Measurements from ENCODE around the gene HIC2.
"Not testable (repeated sequence)": the region's sequence is repeated elsewhere in the genome, so short reads cannot be mapped to it uniquely, and the experiment has no call there.

The HIC2 gene

GRCh38 chr22:21446827-21447690 is 29.9 kb downstream of the HIC2 start:
- Histone ChIP-seq H3K27me3 (ENCODE audit: control insufficient read depth, insufficient read depth, low read length) (no peaks in the 10 kb centered on the region), H3K9me3 (ENCODE audit: control insufficient read depth, insufficient read depth, low read depth, low read length) (no peaks in the 10 kb centered on the region), H3K36me3 (ENCODE audit: control insufficient read depth, insufficient read depth, low read length) (peaks cover 25% of the 10 kb centered on the region), H3K27ac (ENCODE audit: low read depth, low read length) (no peak overlapping the region), H3K4me3 (ENCODE audit: low read depth, low read length) (no peak overlapping the region), H3K4me1 (ENCODE audit: control insufficient read depth, insufficient read depth, low read length) (peaks cover 23% of the 10 kb centered on the region), H3K9ac (ENCODE audit: low read length) (no peak overlapping the region)

GRCh38 chr22:21447694-21448402 is 30.7 kb downstream of the HIC2 start:
- Histone ChIP-seq H3K4me1 (ENCODE audit: control insufficient read depth, insufficient read depth, low read length) (peaks cover 23% of the 10 kb centered on the region), H3K4me3 (ENCODE audit: low read depth, low read length) (no peak overlapping the region), H3K9ac (ENCODE audit: low read length) (no peak overlapping the region), H3K27ac (ENCODE audit: low read depth, low read length) (0 out of 2 replicates have a peak overlapping the region, but pooled peaks have one; percentile 9), H3K27me3 (ENCODE audit: control insufficient read depth, insufficient read depth, low read length) (no peaks in the 10 kb centered on the region), H3K9me3 (ENCODE audit: control insufficient read depth, insufficient read depth, low read depth, low read length) (no peaks in the 10 kb centered on the region), H3K36me3 (ENCODE audit: control insufficient read depth, insufficient read depth, low read length) (peaks cover 25% of the 10 kb centered on the region)

GRCh38 chr22:21448627-21449416 is 31.7 kb downstream of the HIC2 start:
- Histone ChIP-seq H3K4me3 (ENCODE audit: low read depth, low read length) (no peak overlapping the region), H3K27me3 (ENCODE audit: control insufficient read depth, insufficient read depth, low read length) (no peaks in the 10 kb centered on the region), H3K36me3 (ENCODE audit: control insufficient read depth, insufficient read depth, low read length) (peaks cover 25% of the 10 kb centered on the region), H3K9me3 (ENCODE audit: control insufficient read depth, insufficient read depth, low read depth, low read length) (no peaks in the 10 kb centered on the region), H3K27ac (ENCODE audit: low read depth, low read length) (0 out of 2 replicates have a peak overlapping the region, but pooled peaks have one; percentile 9), H3K9ac (ENCODE audit: low read length) (no peak overlapping the region), H3K4me1 (ENCODE audit: control insufficient read depth, insufficient read depth, low read length) (peaks cover 13% of the 10 kb centered on the region)

GRCh38 chr22:21449531-21450319 is 32.6 kb downstream of the HIC2 start:
- Histone ChIP-seq H3K9ac (ENCODE audit: low read length) (no peak overlapping the region), H3K36me3 (ENCODE audit: control insufficient read depth, insufficient read depth, low read length) (peaks cover 21% of the 10 kb centered on the region), H3K27me3 (ENCODE audit: control insufficient read depth, insufficient read depth, low read length) (no peaks in the 10 kb centered on the region), H3K4me3 (ENCODE audit: low read depth, low read length) (no peak overlapping the region), H3K9me3 (ENCODE audit: control insufficient read depth, insufficient read depth, low read depth, low read length) (no peaks in the 10 kb centered on the region), H3K4me1 (ENCODE audit: control insufficient read depth, insufficient read depth, low read length) (peaks cover 10% of the 10 kb centered on the region), H3K27ac (ENCODE audit: low read depth, low read length) (no peak overlapping the region)

- Histone ChIP-seq H3K4me3 (ENCODE audit: low read depth, low read length) (no peak overlapping the region), H3K36me3 (ENCODE audit: control insufficient read depth, insufficient read depth, low read length) (peaks cover 17% of the 10 kb centered on the region), H3K27me3 (ENCODE audit: control insufficient read depth, insufficient read depth, low read length) (no peaks in the 10 kb centered on the region), H3K4me1 (ENCODE audit: control insufficient read depth, insufficient read depth, low read length) (peaks cover 15% of the 10 kb centered on the region), H3K9me3 (ENCODE audit: control insufficient read depth, insufficient read depth, low read depth, low read length) (no peaks in the 10 kb centered on the region), H3K9ac (ENCODE audit: low read length) (no peak overlapping the region), H3K27ac (ENCODE audit: low read depth, low read length) (no peak overlapping the region)
These were observed 33.2 kb downstream of the HIC2 start for GRCh38 chr22:21450320-21450831.

- no peak overlapping the region for H3K4me3 ChIP-seq (ENCODE audit: low read depth, low read length)
- no peaks in the 10 kb centered on the region for H3K9me3 ChIP-seq (ENCODE audit: control insufficient read depth, insufficient read depth, low read depth, low read length)
- no peaks in the 10 kb centered on the region for H3K27me3 ChIP-seq (ENCODE audit: control insufficient read depth, insufficient read depth, low read length)
- H3K4me1 ChIP-seq (ENCODE audit: control insufficient read depth, insufficient read depth, low read length) = peaks cover 20% of the 10 kb centered on the region
- H3K36me3 ChIP-seq (ENCODE audit: control insufficient read depth, insufficient read depth, low read length) = peaks cover 13% of the 10 kb centered on the region
- no peak overlapping the region for H3K27ac ChIP-seq (ENCODE audit: low read depth, low read length)
- no peak overlapping the region for H3K9ac ChIP-seq (ENCODE audit: low read length)
These were observed 33.7 kb downstream of the HIC2 start for GRCh38 chr22:21450858-21451353.

- Histone ChIP-seq H3K9me3 (ENCODE audit: control insufficient read depth, insufficient read depth, low read depth, low read length) (no peaks in the 10 kb centered on the region), H3K4me1 (ENCODE audit: control insufficient read depth, insufficient read depth, low read length) (peaks cover 27% of the 10 kb centered on the region), H3K27me3 (ENCODE audit: control insufficient read depth, insufficient read depth, low read length) (no peaks in the 10 kb centered on the region), H3K4me3 (ENCODE audit: low read depth, low read length) (no peak overlapping the region), H3K9ac (ENCODE audit: low read length) (no peak overlapping the region), H3K36me3 (ENCODE audit: control insufficient read depth, insufficient read depth, low read length) (peaks cover 3% of the 10 kb centered on the region), H3K27ac (ENCODE audit: low read depth, low read length) (no peak overlapping the region)
These were observed 34.7 kb downstream of the HIC2 start for GRCh38 chr22:21451545-21452520.

- H3K4me3 ChIP-seq (ENCODE audit: low read depth, low read length); H3K27me3 ChIP-seq (ENCODE audit: control insufficient read depth, insufficient read depth, low read length); H3K9ac ChIP-seq (ENCODE audit: low read length); H3K9me3 ChIP-seq (ENCODE audit: control insufficient read depth, insufficient read depth, low read depth, low read length); H3K27ac ChIP-seq (ENCODE audit: low read depth, low read length); H3K36me3 ChIP-seq (ENCODE audit: control insufficient read depth, insufficient read depth, low read length): not testable (repeated sequence)
- H3K4me1 ChIP-seq (ENCODE audit: control insufficient read depth, insufficient read depth, low read length) = peaks cover 32% of the 10 kb centered on the region
These were observed 35.5 kb downstream of the HIC2 start for GRCh38 chr22:21452666-21453065.

GRCh38 chr22:21454998-21455333 is 37.8 kb downstream of the HIC2 start:
- not testable (repeated sequence) for H3K9me3 ChIP-seq (ENCODE audit: control insufficient read depth, insufficient read depth, low read depth, low read length); H3K27ac ChIP-seq (ENCODE audit: low read depth, low read length); H3K4me3 ChIP-seq (ENCODE audit: low read depth, low read length); H3K9ac ChIP-seq (ENCODE audit: low read length); H3K27me3 ChIP-seq (ENCODE audit: control insufficient read depth, insufficient read depth, low read length); H3K36me3 ChIP-seq (ENCODE audit: control insufficient read depth, insufficient read depth, low read length)
- H3K4me1 ChIP-seq (ENCODE audit: control insufficient read depth, insufficient read depth, low read length) = peaks cover 22% of the 10 kb centered on the region

Measured in HUES6 (cell line).